Hematopoietic multipotent progenitor cell treated with erythropoietin and hydrocortisone succinate and interleukin-3 and kit ligand, for 15 days (in vitro differentiated cells): ENCODE results near the gene ARHGAP27.

Source experiments
- DNase-seq: peaks from one replicate; pipeline ENCODE4 v3.0.0-alpha.2; 2015; ENCODE audit warnings: low spot score

ARHGAP27 gene

GRCh38 chr17:45405250-45406086 lies 27.2 kb downstream of the ARHGAP27 start:
- no peak for DNase-seq

- DNase-seq = no peak
Measured at GRCh38 chr17:45404870-45405249, 27.8 kb downstream of the ARHGAP27 start.

- DNase-seq = no peak
Measured at GRCh38 chr17:45403906-45404490, 28.7 kb downstream of the ARHGAP27 start.

DNA sequence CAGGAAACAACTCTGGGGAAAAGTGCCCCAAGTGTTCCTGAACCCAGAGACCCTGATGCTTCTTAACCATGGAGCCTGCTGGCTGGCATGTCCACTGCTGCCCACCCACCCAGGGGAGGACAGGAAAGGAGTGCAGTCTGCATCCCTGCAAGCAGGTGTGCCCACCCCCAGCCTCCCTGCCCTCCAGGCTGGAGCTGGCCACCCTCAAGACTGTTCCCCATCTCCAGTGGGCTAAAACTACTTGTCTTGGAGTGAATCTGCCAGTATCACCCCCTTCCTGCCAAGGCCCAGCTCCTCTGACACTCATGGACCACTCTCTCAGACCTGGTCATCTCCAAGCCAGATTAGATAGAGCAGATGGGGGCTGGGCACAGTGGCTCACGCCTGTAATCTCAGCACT lies 29.8 kb downstream of the ARHGAP27 start:
- DNase-seq = no peak

- DNase-seq = no peak
Measured at GRCh38 chr17:45398800-45399199, 33.9 kb downstream of the ARHGAP27 start.

- DNase-seq = no peak
Measured at GRCh38 chr17:45397796-45398195, 34.9 kb downstream of the ARHGAP27 start.

GRCh38 chr17:45396496-45397205 lies 36.0 kb downstream of the ARHGAP27 start:
- DNase-seq = no peak

DNA sequence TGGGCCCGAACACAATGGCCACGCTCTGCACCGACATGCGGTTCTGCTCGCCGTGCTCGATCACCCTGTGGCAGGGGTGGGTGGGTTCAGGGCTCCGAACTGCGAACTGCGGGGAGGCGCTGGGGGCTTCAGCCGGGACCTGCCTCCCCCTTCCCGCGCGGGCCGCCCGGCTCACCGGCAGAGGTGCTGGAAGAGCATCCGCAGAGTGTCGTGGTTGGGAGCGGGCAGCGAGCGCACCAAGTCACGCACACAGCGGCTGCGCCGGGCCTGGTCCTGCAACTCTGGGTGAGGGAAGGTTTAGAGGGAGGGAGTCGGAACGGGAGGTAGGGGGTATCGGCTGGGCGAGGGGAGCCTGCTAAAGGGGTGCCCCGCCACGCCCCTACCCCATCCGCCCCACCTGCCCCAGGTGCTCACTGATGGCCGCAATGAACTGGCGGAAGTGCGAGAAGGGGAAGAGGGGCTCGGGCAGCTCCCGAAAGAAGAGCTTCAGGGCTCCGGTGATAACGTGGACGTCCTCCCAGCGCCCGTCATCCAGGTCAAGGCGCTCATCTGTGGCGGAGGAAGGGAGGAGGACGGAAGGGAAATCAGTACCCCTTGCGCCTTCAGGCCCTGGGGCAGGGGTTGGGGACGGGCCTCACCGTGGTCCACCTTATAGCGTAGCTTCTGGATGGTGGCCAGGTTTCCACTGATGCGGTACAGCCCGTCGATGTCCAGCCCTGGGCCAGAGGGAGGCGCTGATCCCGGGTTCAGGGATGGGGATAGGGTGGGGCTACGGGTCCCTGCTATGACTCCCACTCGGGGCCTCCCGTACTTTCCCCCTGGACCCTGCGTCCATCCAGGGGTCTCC lies 36.9 kb downstream of the ARHGAP27 start:
- no peak for DNase-seq

DNA sequence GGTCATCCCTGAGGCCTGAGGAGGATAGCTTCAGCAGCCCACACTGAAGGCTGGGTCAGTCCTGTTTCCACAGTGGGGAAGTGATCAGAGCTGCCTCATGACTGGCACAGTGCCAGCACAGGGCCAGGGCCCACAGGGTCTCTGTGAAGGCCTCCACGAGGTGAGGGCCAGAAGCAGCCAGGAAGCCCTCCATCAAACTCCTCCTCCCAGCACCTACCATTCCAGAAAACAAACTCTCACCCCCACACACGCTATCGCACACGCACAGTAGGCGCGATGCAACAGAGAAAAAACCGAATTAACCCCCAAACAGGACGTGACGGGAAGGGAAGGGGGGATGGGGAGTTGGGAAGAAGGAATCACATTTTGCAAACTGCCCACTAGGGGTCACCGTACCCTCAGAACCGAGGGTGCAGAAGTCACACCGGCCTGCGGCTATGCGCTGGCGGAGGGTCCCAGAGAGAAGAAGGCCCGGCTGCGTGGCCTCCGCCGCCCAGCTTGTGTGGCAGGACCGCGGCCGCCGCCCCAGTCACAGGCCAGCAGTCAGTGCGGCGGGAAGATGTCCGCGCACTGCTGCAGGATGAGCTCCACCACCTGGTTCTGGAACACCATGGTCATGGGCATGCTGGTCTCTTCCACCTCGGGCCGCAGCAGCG lies 37.6 kb downstream of the ARHGAP27 start:
- DNase-seq = peak; percentile 41

GRCh38 chr17:45394564-45394912 lies 38.1 kb downstream of the ARHGAP27 start:
- no peak for DNase-seq

- no peak for DNase-seq
Measured at GRCh38 chr17:45394091-45394490, 38.6 kb downstream of the ARHGAP27 start.

- DNase-seq = no peak
Measured at GRCh38 chr17:45393411-45393810, 39.3 kb downstream of the ARHGAP27 start.

DNA sequence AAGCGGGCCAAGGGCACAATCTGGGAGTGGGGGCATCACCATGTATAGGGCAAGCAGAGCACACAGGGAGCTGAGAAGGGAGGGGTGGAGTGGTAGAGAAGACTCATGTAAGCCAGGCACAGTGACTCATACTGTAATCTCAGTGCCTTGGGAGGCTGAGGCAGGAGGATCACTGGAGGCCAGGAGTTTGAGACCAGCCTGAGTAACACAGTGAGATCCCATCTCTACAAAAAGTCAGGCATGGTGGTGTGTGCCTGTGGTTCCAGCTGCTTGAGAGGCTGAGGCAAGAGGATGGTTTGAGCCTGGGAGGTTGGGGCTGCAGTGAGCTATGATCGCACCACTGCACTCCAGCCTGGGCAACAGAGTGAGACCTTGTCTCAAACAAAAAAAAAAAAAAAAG lies 40.8 kb downstream of the ARHGAP27 start:
- no peak for DNase-seq

GRCh38 chr17:45391291-45391690 lies 41.4 kb downstream of the ARHGAP27 start:
- no peak for DNase-seq

- DNase-seq = no peak
Measured at GRCh38 chr17:45389354-45389753, 43.3 kb downstream of the ARHGAP27 start.

DNA sequence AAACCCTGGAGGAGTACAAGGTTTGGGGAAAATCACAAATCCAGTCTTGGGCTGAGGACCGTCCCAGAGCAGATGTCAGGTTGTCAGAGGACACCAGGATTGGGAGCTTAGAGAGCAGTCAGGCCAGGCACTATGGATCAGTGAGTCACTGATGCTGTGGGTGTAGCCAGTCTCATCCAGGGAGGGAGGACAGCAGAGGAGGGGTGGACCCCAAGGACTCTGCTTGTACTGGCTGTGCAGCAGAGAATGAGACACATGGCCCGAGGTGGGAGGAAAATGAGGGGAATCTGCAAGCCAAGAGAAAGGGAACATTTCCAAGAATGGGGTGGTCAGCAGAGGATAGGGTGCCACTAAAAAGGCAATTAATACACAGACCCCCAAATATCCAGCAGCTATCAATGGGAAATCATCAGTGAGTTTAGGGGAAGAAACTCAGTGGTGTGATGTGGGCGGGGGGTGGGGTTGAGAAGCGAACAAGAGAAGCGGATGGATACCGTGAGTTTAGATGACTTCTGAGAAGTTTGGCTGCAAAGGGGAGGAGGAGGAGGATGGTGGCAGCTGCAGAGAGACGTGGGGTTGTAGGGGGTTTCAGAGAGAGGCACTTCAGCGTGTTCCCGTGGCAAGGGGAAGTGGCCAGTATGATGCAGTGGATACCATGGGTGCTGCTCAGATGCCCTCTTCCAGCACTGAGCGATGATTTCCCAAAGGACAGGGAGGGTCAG lies 43.9 kb downstream of the ARHGAP27 start:
- no peak for DNase-seq

GRCh38 chr17:45387739-45388138 lies 44.9 kb downstream of the ARHGAP27 start:
- DNase-seq = no peak

GRCh38 chr17:45386178-45386577 lies 46.5 kb downstream of the ARHGAP27 start:
- DNase-seq = no peak

GRCh38 chr17:45385331-45385997 lies 47.2 kb downstream of the ARHGAP27 start:
- peak; percentile 84 for DNase-seq

GRCh38 chr17:45384789-45385262 lies 47.8 kb downstream of the ARHGAP27 start:
- DNase-seq = no peak
